Stimulated activated CD8-positive, alpha-beta memory T cell treated with anti-CD3 and anti-CD28 coated beads, Interleukin-4, amount 100 ng/mL, for 48 hours (primary cell): ENCODE results near the gene ZNF708.
"Not testable (repeated sequence)": the region's sequence is repeated elsewhere in the genome, so short reads cannot be mapped to it uniquely, and the experiment has no call there.

ENCODE experiments used
- DNase-seq: peaks from one replicate; pipeline ENCODE4 v3.0.0-alpha.2; 2020

The ZNF708 gene

GRCh38 chr19:21259421-21260124, 69.6 kb downstream of the ZNF708 start:
- DNase-seq, result not testable (repeated sequence)

DNA sequence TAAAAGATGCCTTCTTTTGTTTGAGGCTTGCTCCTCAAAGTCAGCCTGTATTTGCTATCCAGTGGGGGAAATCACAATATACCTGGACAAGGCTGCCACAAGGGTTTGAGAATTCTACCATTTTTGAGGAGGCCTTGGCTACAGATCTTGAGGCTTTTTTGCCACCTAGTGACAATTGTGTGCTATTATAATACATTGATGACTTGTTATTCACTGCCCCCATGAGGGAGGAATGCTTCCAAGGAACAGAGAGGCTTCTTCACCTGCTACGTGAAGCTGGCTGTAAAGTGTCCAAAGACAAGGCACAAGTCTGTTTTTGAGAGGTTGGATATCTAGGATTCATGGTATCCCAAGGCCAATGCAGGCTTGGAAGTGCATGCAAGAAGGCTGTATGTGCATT, 72.5 kb downstream of the ZNF708 start:
- DNase-seq, result no peak
